Skeletal muscle cell (primary cell): ENCODE data around the gene ESPN.
"Not testable (repeated sequence)": the region's sequence is repeated elsewhere in the genome, so short reads cannot be mapped to it uniquely, and the experiment has no call there.

Source experiments
- DNase-seq: peaks from one replicate; pipeline ENCODE4 v3.0.0-alpha.2; 2010; ENCODE audit warnings: low read depth
- H3K4me3 ChIP-seq: 2 replicates; pipeline ENCODE4 v1.5.1; 2011; ENCODE audit warnings: low read depth, mild to moderate bottlenecking, control low read depth, low read length, moderate library complexity

The ESPN gene

GRCh38 chr1:6489799-6490180 lies 65.2 kb downstream of the ESPN start:
- DNase-seq: no peak
- peak overlapping the region; percentile 61 for H3K4me3 ChIP-seq

GRCh38 chr1:6490181-6491080 lies 65.9 kb downstream of the ESPN start:
- peak overlapping the region; percentile 61 for H3K4me3 ChIP-seq
- no peak for DNase-seq

DNA sequence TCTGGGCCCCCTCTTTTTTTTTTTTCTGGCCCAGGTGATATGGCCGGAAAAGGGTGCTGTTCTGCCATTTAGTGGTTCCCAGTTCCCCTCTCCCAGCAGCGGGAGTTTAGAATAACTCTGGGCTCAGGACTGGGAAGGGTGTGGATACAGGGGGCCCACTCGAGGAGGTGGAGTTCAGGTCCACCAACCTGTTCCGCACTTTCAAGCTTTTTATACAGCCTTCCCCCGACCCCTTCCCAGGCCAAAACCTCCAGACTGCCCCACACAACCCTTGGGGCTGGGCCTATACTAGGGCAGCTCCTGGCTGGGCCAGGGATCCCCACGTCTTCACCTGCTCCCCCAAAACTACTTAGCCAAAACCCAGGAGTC lies 66.5 kb downstream of the ESPN start:
- peak overlapping the region; percentile 61 for H3K4me3 ChIP-seq
- DNase-seq: no peak

- H3K4me3 ChIP-seq: peak within 1 kb of the TSS; percentile 61
- DNase-seq: peak; percentile 57
These were observed 66.9 kb downstream of the ESPN start, which contains the start of gene PLEKHG5 for GRCh38 chr1:6491480-6491962. Gene PLEKHG5, minus strand, starts transcription at chr1:6491667. Its CDS starts 14,096 bp downstream, at chr1:6477571.

GRCh38 chr1:6491966-6492365 lies 67.4 kb downstream of the ESPN start:
- H3K4me3 ChIP-seq: no peak overlapping the region
- no peak for DNase-seq

- not testable (repeated sequence) for DNase-seq, H3K4me3 ChIP-seq
These were observed 69.3 kb downstream of the ESPN start for GRCh38 chr1:6493834-6494223.

DNA sequence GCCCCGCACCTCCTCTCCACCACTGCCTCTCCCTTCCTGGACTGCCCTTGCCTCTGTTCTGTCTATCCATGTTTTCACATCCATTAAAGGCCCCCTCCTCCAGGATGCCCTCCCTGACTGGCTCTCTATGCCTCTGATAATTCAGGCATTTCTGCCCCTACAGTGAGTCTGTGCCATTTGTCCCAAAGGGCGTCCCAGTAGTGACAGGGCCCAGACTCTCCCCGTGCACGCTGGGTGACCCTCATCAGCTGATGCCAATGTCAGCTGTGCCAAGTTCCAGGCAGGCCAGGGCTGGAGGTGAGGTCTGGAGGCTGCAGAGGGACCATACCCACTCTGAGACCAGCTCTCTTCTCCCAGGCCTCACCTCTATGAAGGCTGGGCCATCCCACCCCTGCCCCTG lies 70.1 kb downstream of the ESPN start:
- no peak for DNase-seq
- H3K4me3 ChIP-seq: no peak overlapping the region

- no peak overlapping the region for H3K4me3 ChIP-seq
- no peak for DNase-seq
These were observed 70.5 kb downstream of the ESPN start for GRCh38 chr1:6495041-6495441.

DNA sequence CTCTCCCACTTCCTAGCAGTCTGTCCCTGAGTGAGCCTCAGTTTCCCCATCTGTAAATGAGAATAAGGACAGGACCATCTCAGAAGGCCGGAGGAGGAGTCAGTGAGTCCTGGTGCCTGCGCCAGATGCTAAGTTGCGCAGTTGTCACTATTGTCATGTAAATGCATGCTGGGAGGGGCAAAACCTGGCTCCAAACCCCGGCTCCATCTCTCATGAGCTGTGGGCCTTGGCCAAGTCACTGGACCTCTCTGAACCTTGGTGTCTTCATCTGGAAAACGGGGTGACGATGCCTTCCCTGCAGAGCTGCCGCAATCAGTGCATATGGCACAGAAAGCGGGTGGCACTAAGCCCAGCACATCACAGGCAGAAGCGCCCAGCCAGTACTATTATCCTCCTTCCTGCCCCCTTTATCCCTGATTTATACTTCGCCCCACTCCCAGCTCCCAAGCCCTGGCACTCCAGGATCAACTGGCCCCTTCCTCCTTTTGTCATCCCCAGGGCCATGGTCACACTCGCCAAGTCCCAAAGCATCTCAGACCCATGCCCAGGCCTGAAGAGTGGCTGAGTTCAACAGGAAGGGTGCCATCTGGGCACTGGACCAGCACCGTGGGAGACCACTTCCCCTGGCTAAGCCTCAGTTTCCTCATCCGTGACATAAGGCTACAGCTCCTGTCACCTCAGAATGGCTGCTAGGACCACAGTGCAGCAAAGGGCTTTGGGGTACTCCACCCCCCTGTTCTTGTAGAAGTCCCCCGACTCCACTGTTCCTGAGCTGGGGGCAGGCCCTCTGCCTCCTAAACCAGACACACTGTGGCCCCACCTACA lies 71.2 kb downstream of the ESPN start:
- H3K4me3 ChIP-seq: peak overlapping the region; percentile 70

GRCh38 chr1:6496365-6496721 lies 71.8 kb downstream of the ESPN start:
- DNase-seq: no peak
- H3K4me3 ChIP-seq: peak overlapping the region; percentile 70

More for the DNA sequence above, 71.2 kb downstream of the ESPN start:
- DNase-seq: no peak

- no peak for DNase-seq
- H3K4me3 ChIP-seq: peak overlapping the region; percentile 70
These were observed 72.3 kb downstream of the ESPN start for GRCh38 chr1:6496890-6497214.

- no peak for DNase-seq
- peak overlapping the region; percentile 70 for H3K4me3 ChIP-seq
These were observed 72.8 kb downstream of the ESPN start for GRCh38 chr1:6497215-6497866.

DNA sequence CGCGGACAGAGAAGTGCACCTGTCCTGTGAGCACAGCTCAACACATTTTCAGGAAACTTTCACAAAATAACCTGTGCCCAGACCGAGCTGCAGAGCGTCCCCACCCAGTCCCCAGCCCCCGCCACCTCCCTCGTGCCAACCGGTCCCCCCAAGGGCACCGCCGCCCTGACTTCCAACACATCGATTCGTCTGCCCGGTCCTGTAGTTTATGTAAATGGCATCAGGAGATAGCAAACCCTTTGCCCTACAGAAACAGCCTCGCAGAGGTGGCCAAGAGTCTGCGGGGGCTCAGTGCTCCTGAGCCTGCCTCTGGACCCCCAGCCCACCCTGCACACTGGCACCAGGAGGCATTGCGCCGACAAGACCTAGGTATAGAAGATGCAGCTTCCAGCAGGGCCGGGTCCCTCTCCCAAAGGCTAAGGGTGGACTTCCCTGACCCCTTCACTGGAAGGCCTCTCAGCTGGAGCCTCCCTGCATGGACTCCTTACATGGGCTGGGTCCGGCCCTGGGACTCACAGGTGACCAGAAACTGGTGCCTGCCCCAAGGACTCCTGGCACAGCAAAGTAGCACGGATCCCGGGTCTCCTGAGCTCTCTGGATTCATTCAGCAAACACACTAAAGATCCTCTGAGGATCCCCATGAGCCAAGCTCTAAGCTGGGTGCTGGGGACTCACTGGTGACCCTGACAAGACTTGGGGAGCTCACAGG lies 73.4 kb downstream of the ESPN start:
- H3K4me3 ChIP-seq: peak overlapping the region; percentile 65
- no peak for DNase-seq

GRCh38 chr1:6498576-6499111 lies 74.1 kb downstream of the ESPN start:
- no peak overlapping the region for H3K4me3 ChIP-seq
- DNase-seq: no peak

GRCh38 chr1:6499296-6499695 lies 74.7 kb downstream of the ESPN start:
- no peak for DNase-seq
- no peak overlapping the region for H3K4me3 ChIP-seq

DNA sequence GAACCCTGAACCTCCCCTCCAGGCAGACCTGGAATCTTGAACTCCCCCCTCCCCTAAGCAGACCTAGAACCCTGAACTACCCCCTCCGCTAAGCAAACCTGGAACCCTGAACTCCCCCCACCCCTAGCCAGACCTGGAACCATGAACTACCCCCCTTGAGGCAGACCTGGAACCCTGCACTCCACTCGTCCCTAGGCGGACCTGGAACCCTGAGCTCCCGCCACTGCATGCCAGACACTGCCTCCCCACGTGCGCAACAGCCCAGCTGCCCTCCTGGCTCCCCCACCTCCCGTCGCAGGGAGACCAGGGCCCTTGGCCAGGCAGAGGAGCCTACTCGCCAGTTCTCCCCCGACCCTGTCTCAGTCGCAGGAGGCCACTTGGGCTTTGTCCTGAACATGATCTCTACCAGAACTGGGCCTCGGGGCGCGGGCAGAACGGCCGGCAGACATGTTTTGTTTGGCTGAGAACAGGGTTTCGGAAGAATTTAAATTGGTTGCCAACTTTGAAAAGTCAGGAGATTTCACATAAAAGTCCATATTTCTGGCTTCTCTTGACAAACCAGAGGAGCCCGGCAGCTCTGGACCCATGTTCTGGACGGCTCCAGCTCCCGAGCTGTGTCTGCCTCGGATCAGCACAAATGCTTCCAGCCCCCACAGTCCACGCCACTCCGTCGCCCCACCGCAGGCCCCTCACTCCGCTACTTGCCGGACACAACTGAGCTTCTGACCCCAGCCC lies 76.1 kb downstream of the ESPN start:
- no peak for DNase-seq
- H3K4me3 ChIP-seq: no peak overlapping the region

- H3K4me3 ChIP-seq: no peak overlapping the region
- DNase-seq: no peak
These were observed 76.8 kb downstream of the ESPN start for GRCh38 chr1:6501279-6501813.
